CD4-positive, alpha-beta T cell treated with Interleukin-12 subunit alpha and Interleukin-12 subunit beta, for 1 hour (primary cell): Measurements from ENCODE around the gene HOXA13.

Experiments used
- DNase-seq: peaks from one replicate; pipeline ENCODE4 v3.0.0-alpha.2; 2020

Gene HOXA13

DNA sequence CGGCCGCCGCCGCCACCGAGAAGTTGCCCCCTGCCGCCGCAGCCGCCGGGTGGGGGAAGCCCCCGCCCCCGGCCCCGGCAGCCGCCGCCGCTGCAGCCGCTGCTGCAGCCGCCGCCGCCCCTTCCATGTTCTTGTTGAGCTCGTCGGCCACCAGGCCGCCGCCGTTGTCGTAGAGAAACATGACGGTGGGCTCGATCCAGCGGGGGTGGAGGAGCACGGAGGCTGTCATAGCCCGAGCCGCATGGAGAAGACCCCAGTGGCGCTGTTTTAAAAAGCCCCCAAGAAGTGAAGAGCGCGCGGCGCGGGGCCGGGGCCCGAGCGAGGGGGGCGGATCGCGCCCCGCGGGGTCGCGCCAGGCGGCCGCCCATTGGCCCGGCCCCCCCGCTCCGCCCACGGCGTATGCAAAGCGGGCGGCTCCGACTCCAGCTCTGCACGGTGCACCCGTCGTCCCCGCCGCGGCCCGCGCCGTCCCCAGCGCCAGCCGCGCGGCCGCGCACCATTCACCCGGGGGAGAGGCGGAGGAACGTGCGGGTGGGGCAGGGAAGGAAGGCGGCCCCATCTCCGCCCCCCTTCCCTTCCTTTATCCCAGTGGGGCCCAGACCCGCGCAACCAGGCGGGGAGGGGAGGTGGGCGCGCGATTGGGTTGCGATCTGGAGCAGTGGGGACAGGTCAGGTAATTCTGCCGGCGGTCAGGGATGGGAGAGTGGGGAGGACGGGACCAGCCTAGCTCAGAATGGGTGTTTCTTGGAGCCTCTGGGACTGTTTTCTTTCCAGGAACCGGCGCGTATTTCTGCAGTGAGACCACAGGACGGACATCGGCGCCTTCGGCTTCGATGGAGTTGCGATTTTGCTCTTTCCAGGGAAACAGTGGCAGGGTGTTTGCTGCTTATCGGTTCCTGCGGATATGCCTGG, at the start of gene HOXA13:
Gene HOXA13, minus strand, starts transcription at position 243 of the 912 bp plus-strand sequence. Its CDS starts 14 bp downstream, at position 229.
- DNase-seq = no peak

DNA sequence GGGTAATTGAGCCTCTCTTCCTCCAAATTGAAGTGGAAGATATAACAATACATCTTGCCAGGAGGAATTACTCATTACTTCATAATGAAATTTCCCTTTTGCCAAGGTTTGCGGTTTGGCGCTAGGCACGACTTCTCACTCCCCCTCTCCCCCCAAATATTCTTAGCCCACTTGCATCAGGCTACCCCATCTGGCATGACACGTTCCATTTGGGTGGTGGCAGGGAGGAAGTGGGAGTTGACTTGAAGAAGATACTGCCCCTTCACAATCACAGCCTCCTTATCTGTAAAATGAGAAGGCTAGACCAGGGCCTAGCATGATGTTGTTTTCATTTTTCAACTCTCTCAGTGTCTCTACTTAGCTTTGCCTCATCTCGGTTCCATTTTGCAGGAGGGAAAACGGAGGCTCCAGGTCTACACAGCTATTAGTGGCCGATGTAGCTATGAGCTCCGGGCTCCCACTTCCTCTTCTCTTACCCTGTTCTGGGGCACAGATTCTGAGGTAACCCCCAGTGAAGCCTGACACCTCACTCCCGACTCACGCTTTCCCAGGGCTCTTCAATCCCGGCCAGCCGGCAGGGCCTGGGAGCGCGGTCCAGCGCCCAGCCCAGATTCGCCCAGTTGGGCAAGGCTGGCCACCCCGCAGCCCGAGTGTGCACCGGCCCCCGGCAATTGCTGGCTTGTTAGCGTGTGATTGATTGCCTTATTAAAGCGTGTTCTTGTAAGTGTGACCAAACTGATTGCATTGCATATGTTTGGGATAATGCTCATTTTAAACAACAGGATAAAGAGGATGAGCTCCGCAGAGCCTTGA, 49.2 kb upstream of the HOXA13 start:
- no peak for DNase-seq

DNA sequence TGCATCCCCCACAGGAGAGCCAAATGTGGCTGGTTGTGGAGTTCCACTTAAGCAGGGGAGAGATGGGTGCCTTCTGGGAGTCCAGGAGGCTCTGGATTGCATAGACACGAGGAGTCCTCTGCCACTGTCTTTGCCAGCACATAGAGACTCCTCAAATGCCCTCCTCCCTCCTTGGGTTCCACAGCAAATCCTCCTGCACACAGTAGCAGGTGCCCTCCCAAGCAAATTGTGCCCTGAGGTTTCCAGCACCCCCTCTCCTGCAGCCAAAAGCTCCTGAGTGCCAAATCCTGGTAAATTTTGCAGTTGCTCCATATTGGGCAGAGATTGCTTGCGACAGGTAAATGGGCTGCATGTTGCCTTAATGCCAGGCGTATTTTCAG, 48.5 kb upstream of the HOXA13 start:
- DNase-seq = no peak

DNA sequence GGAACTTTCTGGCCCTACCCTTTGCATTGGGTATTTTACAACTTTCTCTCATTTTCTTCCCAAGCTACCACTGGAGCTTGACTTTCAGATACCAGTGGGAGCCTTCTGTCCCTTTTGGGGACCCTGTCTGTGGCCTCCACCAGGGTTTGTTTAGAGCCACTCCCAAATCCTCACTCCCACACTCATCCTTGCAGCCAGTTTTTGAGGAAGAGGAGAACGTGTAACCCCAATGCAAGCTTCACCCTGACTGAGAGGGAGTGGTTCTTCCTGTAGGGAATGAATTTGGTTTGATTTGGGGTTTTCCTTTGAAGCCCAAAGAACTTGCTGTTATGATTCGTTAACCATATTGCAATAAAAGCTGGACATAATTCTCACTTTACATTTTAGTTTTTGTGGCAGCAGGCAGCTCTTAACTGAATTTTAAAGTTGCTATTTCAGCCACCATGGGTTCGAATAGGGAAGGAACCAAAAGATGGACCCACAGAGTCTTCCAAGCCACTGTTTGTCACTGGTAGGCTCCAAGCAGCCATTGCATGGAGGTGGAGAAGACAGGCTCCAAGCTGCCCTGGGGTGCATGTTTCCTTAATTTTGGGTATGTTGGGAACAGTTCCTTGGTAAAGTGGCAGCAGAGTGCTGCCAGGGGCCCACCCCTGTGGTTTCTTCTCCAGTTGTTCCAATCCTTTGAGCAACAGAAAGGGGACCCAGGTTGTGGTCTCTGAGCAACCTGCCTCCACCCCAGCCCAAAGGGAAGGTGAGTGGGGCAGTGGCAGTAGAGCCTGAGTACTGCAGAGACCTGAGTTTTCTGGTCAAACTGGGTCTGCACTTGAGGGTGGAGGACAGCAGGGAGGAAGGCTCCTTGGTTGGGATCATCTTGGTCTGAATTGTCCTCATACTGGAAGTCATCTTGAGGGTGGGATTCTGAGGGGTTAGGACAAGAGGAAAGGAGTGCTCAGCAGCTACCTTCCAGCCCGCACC, 47.8 kb upstream of the HOXA13 start:
- DNase-seq = no peak

DNA sequence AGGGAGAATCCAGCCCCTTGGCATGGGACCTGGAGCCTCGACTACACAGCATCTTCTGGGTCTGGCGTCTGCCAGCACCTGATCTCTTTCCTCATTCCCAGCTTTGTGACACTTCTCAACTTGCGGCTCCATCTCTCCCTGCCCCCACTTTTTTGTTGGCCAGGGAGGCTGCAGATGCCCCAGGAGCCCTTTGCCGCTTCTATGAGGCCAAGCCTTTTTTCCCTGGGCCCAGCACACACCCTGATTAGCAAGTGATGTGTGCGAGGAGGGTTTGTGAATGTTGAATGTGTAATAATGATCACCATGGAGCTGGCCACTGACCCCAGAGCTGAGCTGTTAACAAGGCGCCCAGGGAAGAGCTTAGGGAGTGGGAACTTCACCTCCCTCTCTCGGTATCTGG, 47.1 kb upstream of the HOXA13 start:
- DNase-seq = no peak

DNA sequence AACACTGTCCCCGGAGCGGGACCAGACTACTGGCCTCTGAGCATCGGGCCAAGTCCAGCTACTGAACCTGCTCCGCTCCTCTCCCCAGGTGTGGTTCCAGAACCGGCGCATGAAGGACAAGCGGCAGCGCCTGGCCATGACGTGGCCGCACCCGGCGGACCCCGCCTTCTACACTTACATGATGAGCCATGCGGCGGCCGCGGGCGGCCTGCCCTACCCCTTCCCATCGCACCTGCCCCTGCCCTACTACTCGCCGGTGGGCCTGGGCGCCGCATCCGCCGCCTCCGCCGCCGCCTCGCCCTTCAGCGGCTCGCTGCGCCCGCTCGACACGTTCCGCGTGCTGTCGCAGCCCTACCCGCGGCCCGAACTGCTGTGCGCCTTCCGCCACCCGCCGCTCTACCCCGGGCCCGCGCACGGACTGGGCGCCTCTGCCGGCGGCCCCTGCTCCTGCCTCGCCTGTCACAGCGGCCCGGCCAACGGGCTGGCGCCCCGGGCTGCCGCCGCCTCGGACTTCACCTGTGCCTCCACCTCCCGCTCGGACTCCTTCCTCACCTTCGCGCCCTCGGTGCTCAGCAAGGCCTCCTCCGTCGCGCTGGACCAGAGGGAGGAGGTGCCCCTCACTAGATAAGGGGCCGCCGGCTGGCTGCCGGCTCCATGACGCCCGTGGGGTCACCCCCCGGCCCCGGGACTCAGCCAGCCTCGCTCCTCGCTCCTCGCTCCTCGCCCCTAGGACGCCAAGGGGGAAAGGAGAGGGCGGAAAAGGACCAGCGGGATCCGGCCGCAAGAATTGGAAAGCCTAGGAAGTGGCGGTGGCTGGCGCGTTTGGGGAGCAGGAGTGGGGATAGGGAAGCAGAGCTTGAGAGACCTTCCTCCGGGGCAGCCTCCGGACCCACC, 46.2 kb upstream of the HOXA13 start:
- no peak for DNase-seq

DNA sequence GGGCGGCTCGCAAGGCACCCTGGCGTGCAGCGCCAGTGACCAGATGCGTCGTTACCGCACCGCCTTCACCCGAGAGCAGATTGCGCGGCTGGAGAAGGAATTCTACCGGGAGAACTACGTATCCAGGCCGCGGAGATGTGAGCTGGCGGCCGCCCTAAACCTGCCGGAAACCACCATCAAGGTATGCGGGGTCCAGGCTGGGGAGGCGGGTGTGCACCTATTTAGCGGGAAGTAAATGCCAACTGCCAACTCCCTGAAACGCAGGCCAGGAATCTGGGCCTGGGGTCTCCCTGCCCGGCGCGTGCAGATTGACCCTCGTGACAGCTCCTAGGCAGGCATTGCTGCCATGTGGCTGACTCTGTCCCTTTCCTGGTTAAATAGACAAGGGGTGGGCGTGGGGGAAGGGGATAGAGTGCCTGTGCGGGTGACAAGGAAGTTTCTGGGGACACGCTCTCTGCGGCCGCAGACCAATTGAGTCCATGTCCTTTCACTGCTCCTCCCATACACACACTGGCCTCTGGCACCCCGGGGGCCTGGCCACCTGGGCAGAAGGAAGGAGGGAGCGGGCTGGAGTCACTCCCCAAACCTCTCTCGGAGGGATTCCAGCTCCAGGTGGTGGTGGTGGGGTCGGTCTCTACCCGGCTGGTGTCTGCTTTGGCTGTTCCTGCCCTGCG, 45.4 kb upstream of the HOXA13 start:
- DNase-seq = no peak

DNA sequence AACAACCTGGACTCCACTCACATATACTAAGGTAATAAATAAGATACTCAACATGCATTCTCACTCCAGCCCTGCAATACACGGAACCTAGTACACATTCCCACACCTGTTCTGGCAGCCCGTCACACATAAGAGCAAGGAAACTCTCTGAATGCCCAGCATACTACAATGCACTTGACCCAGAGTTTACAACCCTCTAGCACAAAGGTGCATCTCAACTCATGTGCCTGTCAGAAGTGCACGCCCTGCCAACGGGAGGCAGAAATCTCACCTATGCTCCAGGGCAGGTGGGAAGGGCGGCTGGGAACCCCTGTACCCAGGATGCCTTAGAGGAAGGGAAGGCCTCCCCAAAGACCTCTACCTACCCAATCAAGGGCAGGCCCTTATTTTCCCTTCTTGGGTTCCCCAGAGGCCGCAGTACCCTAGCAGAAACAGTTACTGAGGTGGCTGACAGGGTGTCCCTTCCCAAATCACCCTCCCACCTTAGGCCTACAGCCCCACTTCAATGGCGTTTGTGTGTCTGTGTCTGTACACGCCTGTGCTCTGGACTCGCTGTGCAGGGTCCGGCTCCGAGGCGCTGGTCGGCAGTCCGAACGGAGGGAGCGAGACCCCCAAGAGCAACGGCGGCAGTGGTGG, 44.7 kb upstream of the HOXA13 start:
- no peak for DNase-seq

DNA sequence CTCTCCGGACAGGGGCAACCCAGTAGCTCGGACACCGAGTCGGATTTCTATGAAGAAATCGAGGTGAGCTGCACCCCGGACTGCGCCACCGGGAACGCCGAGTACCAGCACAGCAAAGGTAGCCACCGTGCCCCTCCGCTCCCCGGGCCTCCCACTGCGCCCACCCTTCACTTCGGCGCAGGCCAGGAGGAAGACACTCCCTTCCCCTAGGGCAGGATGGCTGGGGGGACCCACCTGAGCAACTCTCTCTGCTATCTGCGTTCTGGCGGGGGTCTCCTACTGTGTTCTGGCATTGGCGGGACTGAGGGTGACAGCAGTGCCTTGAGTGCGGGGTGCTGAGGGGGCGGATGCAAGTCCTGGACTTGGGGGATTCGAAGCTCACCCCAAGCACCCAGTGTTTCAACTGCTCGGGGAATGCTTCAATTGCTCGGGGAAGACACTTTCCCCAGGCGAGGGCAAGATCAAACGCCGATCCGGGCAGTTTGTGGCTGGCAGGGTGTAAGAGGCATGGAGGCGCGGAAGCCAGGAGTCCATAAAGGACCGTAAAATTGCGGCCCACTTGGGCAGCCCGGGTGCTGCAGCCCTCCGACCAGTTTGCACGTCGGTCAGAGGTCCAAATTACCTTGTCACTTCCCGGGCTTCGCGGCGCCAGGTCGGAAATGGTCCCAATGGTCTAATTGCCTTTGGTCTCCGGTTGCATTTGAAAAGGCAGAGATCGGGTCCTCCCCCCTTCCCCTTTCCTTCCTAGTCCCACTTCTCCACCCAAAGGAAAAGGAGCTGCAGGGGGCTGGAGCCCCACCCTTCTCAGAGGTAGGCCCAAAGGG, 43.7 kb upstream of the HOXA13 start:
- no peak for DNase-seq

DNA sequence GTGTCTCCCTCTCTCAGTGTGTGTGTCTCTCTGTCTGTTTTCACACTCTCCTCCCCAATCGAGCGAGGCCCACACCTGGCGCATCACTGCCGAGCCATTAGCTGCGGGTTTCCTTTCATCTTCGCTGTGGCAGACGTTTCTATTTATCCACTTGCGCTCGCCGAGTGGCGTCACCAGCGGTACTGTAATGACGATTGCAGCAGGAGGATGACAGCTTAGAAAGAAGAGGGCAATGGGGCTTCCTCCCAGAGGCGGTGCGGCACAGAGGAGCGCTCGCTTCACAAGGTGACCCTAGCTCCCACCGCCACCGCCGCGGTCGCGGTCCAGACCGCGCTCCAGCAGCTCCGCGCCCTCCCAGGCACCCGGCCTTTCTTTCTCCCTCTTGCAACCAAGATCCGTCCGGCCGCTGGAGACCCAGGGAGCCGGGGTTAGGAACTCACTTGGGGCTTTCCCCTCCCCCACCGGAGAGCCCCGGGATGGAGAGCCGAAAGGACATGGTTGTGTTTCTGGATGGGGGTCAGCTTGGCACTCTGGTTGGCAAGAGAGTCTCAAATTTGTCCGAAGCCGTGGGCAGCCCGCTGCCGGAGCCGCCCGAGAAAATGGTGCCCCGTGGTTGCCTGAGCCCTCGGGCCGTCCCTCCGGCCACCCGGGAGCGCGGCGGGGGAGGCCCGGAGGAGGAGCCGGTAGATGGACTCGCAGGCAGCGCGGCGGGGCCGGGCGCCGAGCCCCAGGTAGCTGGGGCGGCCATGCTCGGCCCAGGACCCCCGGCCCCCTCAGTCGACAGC, 42.9 kb upstream of the HOXA13 start, which contains the start of gene EVX1:
Gene EVX1, plus strand, starts transcription at position 248 of the 785 bp plus-strand sequence. Its CDS starts 229 bp downstream, at position 477.
- DNase-seq = no peak

DNA sequence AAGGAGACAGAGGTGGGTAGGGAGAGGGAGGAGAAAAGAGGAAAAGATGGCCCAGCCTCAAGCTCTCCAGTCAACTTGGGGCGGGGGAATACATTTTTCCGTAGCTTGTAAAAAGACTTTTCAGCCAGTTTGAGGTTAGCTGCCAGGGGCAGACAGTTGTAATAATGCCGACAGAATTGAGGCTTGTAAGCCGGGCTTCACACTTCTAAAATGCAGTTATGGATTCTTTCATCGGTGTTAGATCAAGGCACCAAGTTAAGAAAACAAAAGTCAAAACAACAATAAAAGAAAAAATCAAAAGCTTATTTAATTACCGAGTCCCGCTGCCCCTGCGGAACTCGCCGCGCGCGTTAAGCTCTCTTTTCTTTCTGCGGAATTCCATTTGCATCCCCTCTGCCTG, 42.3 kb upstream of the HOXA13 start:
- DNase-seq = no peak

DNA sequence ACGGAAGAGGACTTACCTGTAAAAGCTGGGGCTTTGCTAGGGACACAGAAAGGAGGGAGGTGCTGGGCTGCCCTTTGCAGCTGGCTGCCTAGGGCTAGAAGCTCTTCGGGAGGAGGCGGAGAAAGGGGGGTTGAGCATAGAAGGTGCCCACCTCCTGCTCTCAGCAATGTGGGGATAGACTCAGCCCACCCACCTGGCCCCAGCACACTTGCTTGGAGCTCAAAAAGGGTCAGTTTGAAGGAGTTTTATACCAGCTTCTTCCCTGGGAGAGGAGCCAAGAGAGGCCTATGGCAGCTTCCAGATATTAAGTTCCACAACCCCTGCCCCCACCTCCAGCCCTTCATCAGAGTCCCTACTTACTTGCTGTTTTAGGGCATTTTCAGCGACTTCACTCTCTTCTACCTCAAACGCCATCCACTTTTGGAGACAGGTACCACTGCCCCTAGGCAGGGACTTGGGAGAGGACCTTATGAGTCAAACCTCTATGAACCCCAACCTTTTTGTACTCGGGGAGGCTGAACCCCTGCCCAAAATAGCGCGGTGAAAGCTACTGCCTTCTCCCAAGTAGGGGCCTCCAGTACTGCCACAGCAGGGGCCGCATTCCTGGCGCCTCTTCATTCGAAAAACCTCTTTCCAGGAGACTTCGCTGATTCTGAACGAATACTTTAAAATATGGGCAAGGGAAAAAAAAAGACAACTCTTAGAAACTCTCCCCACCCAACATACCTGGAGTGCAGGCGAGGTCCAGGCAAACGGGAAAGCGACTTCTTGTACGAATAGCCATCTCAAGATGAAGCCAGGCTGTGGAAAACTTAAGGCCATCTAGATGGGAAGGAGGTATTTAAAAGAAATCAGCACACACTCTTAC, 41.5 kb upstream of the HOXA13 start:
- no peak for DNase-seq

DNA sequence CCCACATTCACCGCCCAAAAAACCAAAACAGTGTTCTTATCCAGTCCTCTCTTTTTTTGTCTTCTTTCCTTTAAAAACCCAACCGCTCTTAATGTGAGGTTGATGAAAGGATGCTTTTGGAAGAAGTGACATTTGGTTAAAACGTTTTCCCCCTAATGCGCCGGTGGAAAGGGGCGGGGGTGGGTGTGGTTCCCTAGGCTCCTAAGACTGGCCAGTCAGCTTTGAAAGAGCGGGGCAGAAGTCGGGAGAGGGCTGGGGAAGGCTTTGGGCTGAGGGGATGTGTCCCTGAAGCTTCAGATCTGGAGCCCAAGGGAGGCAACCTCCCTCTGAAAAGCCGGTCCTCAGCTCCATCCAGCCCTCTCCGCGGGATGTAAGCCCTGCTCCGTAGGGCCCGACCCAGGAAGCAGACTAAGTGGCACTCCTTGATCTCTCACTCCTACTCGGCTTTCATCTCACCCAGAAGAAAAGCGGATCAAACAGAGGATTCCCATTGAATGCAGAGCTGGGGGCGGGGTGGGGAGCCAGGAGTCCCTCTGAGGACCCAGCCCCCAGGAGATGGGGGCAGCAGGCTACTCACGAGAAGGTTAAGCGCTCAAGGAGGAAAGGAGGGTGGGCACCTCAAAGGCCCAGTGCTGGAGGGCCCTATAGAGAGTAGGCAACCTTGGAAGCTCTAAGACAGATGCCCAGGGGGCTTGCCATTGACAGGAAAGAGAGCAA, 40.3 kb upstream of the HOXA13 start:
- no peak for DNase-seq

DNA sequence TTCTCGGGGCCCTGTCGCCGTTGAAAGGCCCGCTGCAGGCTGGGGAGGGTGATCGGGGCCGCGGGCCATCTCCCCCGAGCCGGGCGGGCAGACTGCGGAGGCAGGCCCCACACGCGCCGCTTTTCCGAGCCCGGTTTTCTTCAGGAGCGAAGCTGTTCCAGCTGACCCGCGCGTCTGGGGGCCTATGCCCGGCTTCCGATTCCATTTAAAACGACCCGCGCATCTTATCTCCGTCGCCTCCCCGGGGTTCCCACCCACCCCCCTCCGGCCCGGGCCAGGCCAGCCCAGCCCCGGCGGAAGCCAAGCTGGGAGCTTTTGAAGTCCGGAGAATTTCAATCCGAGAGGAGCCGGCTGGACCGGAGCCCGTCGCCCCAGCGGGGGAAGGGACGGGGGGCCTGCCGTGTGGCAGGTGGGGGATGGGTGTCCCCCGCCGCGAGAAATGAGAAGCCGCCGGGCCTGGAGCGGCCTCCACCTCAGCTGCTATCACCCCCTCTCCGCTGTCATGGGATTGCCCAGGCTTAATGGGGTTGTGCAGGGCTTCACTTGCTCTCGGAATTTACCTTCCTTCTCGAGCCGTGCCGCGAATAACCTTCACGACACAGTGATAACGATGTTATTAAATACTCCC, 39.6 kb upstream of the HOXA13 start:
- DNase-seq = no peak

DNA sequence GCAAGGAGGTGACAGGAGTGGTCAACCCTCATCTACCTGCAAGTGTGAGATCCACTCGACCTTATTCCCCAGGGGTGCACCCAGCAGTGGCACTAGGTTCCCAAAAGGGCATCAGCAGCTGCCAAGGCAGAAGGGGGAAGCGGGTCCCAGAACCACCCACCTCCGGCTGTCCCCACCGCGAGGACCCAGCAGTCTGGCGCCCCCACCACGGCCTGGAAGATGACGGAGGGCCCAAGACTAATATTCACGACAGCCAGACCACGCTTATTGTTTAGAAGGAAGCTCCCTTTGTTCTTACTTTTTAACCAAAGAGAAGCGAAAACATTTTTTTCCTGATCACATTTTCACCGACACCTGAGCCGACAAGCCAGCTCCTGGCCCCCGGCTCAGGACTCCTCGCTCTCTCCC, 39.1 kb upstream of the HOXA13 start:
- DNase-seq = no peak

DNA sequence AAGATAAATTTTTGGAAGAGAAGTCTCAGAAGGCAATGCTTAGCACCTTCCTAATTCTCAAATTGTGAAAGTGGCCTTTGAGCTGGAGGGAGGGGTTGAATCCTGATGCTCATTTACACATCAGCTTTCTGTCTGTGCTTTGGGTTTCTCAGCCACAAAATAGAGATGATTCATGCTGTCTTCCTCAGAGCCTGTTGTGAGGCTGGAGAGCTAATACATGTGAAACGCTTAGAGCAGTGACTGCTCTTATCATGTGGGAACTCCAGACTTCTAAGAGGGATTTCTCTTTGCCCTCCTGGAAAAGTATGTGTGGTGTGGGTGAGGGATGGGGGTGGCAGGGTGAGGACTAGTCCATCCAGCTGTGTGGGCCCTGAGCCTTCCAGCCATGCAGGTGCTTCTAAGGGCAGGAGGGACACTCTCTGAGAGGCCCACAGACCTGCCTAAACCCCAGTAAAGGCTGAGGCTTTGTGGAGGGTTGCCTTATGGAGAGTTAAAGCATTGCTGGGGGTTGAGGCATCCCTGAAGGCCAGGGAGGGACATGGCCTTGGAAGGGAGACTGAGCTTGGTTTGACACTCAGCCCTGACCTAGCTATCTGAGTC, 37.9 kb upstream of the HOXA13 start:
- no peak for DNase-seq
